Breast epithelium (tissue), 4 donors: Measurements from ENCODE around the gene KIAA0513. TPM values are rescaled to one million over a fixed set of nuclear protein-coding genes. Genes with fewer than 3 reads are reported as not detected.

ENCODE experiments used
- DNase-seq, 2 donors: peaks; one replicate each; pipeline ENCODE4 v3.0.0-alpha.2; 2019; ENCODE audit warnings: low spot score in 2 of 2
- H3K27ac ChIP-seq, 2 donors: fragments of 200-600 bp; sonication (generic) in 1 of 2; one replicate each; pipeline ENCODE4 v1.5.1; 2016 to 2019; ENCODE audit warnings: mild to moderate bottlenecking in 1 of 2
- H3K27me3 ChIP-seq, 2 donors: fragments of 200-600 bp; sonication (generic) in 1 of 2; one replicate each; pipeline versions ENCODE4 v1.5.1 to v1.6.0; 2017 to 2019; ENCODE audit warnings: control low read depth in 1 of 2, mild to moderate bottlenecking in 1 of 2
- H3K36me3 ChIP-seq: fragments of 200-600 bp; one replicate; pipeline ENCODE4 v1.5.1; 2019
- H3K4me1 ChIP-seq, 2 donors: fragments of 200-600 bp; sonication (generic); one replicate each; pipeline ENCODE4 v1.5.1; 2016 to 2019; ENCODE audit warnings: control low read depth in 1 of 2
- H3K4me3 ChIP-seq, 3 donors: fragments of 200-600 bp; sonication (generic); 1 replicate in 2 of 3; 2 replicates in 1 of 3; pipeline ENCODE4 v1.5.1; 2016 to 2019; ENCODE audit warnings: mild to moderate bottlenecking in 3 of 3, moderate library complexity in 2 of 3
- H3K9me3 ChIP-seq, 2 donors: fragments of 200-600 bp; sonication (generic) in 1 of 2; one replicate each; pipeline ENCODE4 v1.5.1; 2016 to 2019; ENCODE audit warnings: control low read depth in 1 of 2
- POLR2A ChIP-seq: fragments of 450-650 bp; IDR thresholded peaks from one replicate; pipeline ENCODE4 v1.6.1; 2016; ENCODE audit warnings: antibody characterized with exemption, mild to moderate bottlenecking, moderate library complexity
- POLR2AphosphoS5 ChIP-seq, 3 donors: sonication (generic); formaldehyde crosslinking; IDR thresholded peaks; one replicate each; pipeline ENCODE4 v1.6.1; 2017; ENCODE audit warnings: antibody characterized with exemption in 3 of 3
- intact Hi-C: fragments of 100-400 bp; cut with DNase I; formaldehyde crosslinking; loops from one replicate; pipeline ENCODE4 v1.15.1; 2023; ENCODE audit warnings: low total_unique reads
- total RNA-seq, 3 donors: library from RNA; depleted of rRNA; stranded (reverse); fragments of >200 nt; gene quantifications; one replicate each; pipeline ENCODE4 v1.1.0, GENCODE V29; 2016
- TF ChIP-seq, protein P1 (sequence below), 3 donors: fragments of 450-650 bp; IDR thresholded peaks; one replicate each; pipeline ENCODE4 v1.5.1; 2016 to 2017; ENCODE audit warnings: antibody characterized with exemption in 3 of 3, mild to moderate bottlenecking in 3 of 3, moderate library complexity in 3 of 3

KIAA0513 gene
- total RNA-seq, 3 donors from 2014 or later, result 7.6 to 16.2 (median 10.8) TPM

- Histone ChIP-seq H3K27ac (peak overlapping the region in 1 of 2 donors; percentile 56), H3K4me3 (no peak overlapping the region), H3K4me1 (no peaks in the 10 kb centered on the region), H3K9me3 (no peaks in the 10 kb centered on the region), H3K36me3 (peaks cover 6% of the 10 kb centered on the region), H3K27me3 (no peaks in the 10 kb centered on the region)
- intact Hi-C loops, result loop anchor here (5.0 kb wide), 1 partner anchor 995 kb away; no protein-coding TSS in a partner anchor
- no peak for TF ChIP-seq POLR2AphosphoS5 (IDR thresholded peaks at IDR 0.05)
- TF ChIP-seq, protein P1, sequence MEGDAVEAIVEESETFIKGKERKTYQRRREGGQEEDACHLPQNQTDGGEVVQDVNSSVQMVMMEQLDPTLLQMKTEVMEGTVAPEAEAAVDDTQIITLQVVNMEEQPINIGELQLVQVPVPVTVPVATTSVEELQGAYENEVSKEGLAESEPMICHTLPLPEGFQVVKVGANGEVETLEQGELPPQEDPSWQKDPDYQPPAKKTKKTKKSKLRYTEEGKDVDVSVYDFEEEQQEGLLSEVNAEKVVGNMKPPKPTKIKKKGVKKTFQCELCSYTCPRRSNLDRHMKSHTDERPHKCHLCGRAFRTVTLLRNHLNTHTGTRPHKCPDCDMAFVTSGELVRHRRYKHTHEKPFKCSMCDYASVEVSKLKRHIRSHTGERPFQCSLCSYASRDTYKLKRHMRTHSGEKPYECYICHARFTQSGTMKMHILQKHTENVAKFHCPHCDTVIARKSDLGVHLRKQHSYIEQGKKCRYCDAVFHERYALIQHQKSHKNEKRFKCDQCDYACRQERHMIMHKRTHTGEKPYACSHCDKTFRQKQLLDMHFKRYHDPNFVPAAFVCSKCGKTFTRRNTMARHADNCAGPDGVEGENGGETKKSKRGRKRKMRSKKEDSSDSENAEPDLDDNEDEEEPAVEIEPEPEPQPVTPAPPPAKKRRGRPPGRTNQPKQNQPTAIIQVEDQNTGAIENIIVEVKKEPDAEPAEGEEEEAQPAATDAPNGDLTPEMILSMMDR (IDR thresholded peaks at IDR 0.05), result no peak
- TF ChIP-seq POLR2A, result no peak
- no peak for DNase-seq
Measured at GRCh38 chr16:84986879-84987278, 40.7 kb upstream of the KIAA0513 start.

GRCh38 chr16:84988328-84989080, 39.1 kb upstream of the KIAA0513 start:
- Histone ChIP-seq H3K27ac (no peak overlapping the region), H3K4me1 (no peaks in the 10 kb centered on the region), H3K4me3 (no peak overlapping the region), H3K27me3 (no peaks in the 10 kb centered on the region), H3K9me3 (no peaks in the 10 kb centered on the region), H3K36me3 (peaks cover 6% of the 10 kb centered on the region)
- TF ChIP-seq, protein P1 (IDR thresholded peaks at IDR 0.05), result no peak
- TF ChIP-seq POLR2AphosphoS5 (IDR thresholded peaks at IDR 0.05) (no peak), POLR2A (no peak)
- intact Hi-C loops, result loop anchor here (5.0 kb wide), 1 partner anchor 994 kb away; no protein-coding TSS in a partner anchor
- no peak for DNase-seq

DNA sequence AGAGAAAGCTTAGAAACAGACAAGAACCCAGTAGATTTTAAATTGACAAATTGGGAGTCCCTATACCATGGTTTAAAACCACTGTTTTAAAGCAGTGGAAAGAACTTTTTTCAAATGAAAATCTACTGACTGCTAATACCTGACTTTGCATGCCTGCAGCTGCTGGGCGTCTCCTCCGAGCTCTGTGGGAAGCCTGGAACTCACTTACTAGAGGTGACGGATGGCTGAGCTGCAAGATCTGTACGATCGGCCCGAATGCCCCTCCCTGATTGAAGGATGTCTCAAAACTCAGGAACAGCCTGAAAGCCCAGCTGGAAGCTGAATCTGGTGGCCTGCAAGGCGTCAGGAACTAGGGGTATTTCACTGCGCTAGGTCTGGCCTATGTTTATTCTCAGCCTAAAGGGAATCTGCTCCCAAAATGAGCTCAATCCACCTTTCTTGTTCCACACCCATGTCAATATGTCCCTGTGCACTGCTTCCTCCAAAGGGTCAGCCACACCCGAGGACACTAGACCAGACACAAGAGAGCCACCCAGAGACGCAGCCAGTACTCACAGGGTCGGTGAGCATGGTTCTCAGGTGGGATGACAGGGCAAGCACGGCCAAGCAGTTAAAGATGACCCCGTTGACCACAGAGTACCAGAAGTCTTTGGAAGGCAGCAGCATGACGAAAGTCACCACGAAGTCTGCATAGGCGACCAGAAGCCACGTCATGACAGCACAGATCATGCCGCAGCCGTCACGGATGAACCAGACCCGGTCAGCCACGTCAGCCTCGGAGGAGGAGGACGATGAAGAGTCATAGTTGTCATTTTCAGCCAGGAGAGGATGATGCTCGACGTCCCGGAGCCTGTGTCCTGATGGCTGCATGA, 37.6 kb upstream of the KIAA0513 start:
- Histone ChIP-seq H3K4me3 (no peak overlapping the region), H3K36me3 (peaks cover 6% of the 10 kb centered on the region), H3K27me3 (no peaks in the 10 kb centered on the region), H3K9me3 (no peaks in the 10 kb centered on the region), H3K27ac (no peak overlapping the region), H3K4me1 (no peaks in the 10 kb centered on the region)
- intact Hi-C loops, result loop anchor here (5.0 kb wide), 1 partner anchor 992 kb away; no protein-coding TSS in a partner anchor
- TF ChIP-seq POLR2AphosphoS5 (IDR thresholded peaks at IDR 0.05) (no peak), POLR2A (no peak)
- TF ChIP-seq, protein P1 (IDR thresholded peaks at IDR 0.05), result no peak
- DNase-seq, result no peak

GRCh38 chr16:84990782-84991181, 36.8 kb upstream of the KIAA0513 start:
- no peaks in the 10 kb centered on the region for H3K27me3 ChIP-seq
- H3K4me1 ChIP-seq, result no peaks in the 10 kb centered on the region
- peaks cover 6% of the 10 kb centered on the region for H3K36me3 ChIP-seq
- intact Hi-C loops, result no loop called here
- DNase-seq, result no peak
- no peak overlapping the region for H3K4me3 ChIP-seq
- TF ChIP-seq, protein P1 (IDR thresholded peaks at IDR 0.05), result no peak
- H3K9me3 ChIP-seq, result no peaks in the 10 kb centered on the region
- H3K27ac ChIP-seq, result no peak overlapping the region

DNA sequence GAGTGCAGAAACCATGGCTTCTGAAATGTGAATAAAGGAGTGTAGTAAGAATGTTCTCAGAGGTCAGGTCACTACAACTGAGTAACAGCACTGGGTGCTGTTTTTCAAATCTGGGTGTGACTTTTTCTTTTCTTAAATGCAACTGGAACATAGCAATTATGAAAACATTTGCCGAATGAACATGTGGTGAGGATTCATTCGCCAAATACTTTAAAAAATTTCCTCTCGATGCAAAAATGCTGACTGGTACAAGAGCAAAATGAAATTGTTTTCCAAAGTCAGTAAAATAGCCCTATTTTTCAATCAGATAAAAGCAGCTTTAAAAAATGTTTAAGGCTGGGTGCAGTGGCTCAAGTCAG, 34.9 kb upstream of the KIAA0513 start:
- Histone ChIP-seq H3K36me3 (peaks cover 6% of the 10 kb centered on the region), H3K4me1 (no peaks in the 10 kb centered on the region)
- no peak for DNase-seq

More for the DNA sequence above, 34.9 kb upstream of the KIAA0513 start:
- intact Hi-C loops, result no loop called here
- TF ChIP-seq, protein P1 (IDR thresholded peaks at IDR 0.05), result no peak
- TF ChIP-seq POLR2A, result no peak
- TF ChIP-seq POLR2AphosphoS5 (IDR thresholded peaks at IDR 0.05), result no peak
- Histone ChIP-seq H3K4me3 (no peak overlapping the region), H3K27ac (peak overlapping the region; percentile 64 to 90), H3K27me3 (no peaks in the 10 kb centered on the region), H3K9me3 (no peaks in the 10 kb centered on the region)
